ENCODE measurements around the gene THADA. TPM values are rescaled to one million over a fixed set of nuclear protein-coding genes. Genes with fewer than 3 reads are reported as not detected.
"Not testable (repeated sequence)": the region's sequence is repeated elsewhere in the genome, so short reads cannot be mapped to it uniquely, and the experiment has no call there.

THADA gene
- total and polyA plus RNA-seq, 8 donors = 9.4 to 25.1 (median 18.2) TPM

DNA sequence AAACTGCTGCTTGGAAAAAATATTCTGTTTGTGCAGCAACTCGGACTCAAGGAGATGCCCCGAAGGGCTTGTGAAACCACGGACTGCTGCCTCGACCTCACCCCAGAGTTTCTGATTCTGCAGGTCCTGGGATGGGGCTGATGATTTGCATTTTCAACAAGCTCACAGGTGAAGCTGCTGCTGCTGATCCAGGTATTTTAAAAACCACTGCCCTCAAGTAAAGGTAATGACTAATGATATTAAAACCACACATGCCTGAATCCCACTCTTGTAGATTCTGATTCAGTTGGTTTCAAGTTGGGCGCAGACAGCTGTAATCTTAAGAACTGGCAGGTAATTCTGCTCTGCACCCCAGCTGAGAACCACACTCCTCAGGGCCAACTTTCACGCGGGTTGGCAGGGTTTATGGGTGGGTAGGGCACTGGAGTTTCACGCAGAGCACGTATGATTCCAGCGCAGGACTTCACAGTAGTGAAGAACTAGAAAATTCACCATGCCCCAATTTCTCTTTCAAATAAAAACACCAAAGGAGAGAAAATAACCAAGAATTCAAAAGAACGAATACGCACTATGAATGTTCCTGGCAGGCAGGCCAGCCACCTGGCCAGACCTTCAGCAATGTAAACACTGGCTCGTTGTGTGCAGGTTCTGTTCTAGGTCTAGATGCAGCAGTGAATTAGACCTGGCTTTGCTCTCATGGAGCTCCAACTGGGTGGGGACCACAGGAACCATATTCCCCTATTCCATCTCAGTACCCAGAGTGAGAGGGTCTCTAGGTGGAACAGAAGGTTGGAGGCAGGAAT is 294.9 kb downstream of the THADA start:
- Histone ChIP-seq H3K4me3 (no peak overlapping the region), H3K27me3 (no peaks in the 10 kb centered on the region), H3K9me3 (no peaks in the 10 kb centered on the region), H3K4me1 (peaks cover 17 to 34% (median 24%) of the 10 kb centered on the region in 3 donors), H3K36me3 (no peaks in the 10 kb centered on the region), H3K27ac (peak overlapping the region; percentile 26 to 78 (median 66))
- DNase-seq = peak in 5 of 6 donors; percentile 53 to 66 (median 60)
- no peak for FAIRE-seq
- TF ChIP-seq, protein P1, sequence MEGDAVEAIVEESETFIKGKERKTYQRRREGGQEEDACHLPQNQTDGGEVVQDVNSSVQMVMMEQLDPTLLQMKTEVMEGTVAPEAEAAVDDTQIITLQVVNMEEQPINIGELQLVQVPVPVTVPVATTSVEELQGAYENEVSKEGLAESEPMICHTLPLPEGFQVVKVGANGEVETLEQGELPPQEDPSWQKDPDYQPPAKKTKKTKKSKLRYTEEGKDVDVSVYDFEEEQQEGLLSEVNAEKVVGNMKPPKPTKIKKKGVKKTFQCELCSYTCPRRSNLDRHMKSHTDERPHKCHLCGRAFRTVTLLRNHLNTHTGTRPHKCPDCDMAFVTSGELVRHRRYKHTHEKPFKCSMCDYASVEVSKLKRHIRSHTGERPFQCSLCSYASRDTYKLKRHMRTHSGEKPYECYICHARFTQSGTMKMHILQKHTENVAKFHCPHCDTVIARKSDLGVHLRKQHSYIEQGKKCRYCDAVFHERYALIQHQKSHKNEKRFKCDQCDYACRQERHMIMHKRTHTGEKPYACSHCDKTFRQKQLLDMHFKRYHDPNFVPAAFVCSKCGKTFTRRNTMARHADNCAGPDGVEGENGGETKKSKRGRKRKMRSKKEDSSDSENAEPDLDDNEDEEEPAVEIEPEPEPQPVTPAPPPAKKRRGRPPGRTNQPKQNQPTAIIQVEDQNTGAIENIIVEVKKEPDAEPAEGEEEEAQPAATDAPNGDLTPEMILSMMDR (IDR thresholded peaks at IDR 0.05) = no peak
- WGBS, 2 donors = 30 to 32% methylated on average over 13 of the region's 13 CpGs
- peak; percentile 89 to 94 (median 91) for ATAC-seq
- intact Hi-C loops (cut with DNase I) = no loop called here

DNA sequence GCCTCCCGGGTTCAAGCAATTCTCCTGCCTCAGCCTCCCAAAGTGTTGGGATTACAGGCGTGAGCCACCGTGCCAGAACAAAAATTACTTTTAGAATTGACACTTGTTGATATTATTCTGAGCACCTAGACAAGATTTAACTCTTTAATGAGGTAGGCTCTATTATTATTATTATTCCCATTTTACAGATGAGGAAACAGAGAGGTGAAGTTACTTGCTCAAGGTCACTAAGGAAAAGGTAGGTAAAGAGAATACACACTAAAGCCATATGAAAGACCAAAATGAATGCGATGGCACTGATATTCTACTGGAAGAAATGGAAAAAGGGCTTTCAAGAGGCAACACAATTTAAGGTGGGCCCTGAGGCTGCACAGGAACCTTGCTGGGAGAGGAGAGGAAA is 295.6 kb downstream of the THADA start:
- TF ChIP-seq, protein P1 (IDR thresholded peaks at IDR 0.05) = no peak
- no peaks in the 10 kb centered on the region for H3K9me3 ChIP-seq
- DNase-seq (no peak), ATAC-seq (no peak), FAIRE-seq (no peak)
- 81 to 89% methylated on average over 4 of the region's 4 CpGs for WGBS, 2 donors
- H3K27me3 ChIP-seq = no peaks in the 10 kb centered on the region
- H3K4me3 ChIP-seq = no peak overlapping the region
- H3K36me3 ChIP-seq = no peaks in the 10 kb centered on the region
- H3K4me1 ChIP-seq = peaks cover 17 to 31% (median 21%) of the 10 kb centered on the region in 3 donors
- peak overlapping the region in 3 of 4 donors; percentile 62 to 78 (median 70) for H3K27ac ChIP-seq
- intact Hi-C loops (cut with DNase I) = no loop called here

- peaks cover 12 to 21% (median 16%) of the 10 kb centered on the region in 3 donors for H3K4me1 ChIP-seq
- ATAC-seq = no peak
- TF ChIP-seq, protein P1 (IDR thresholded peaks at IDR 0.05) = no peak
- no peak overlapping the region for H3K4me3 ChIP-seq
- FAIRE-seq = no peak
- intact Hi-C loops (cut with DNase I) = no loop called here
- H3K27ac ChIP-seq = no peak overlapping the region
- H3K27me3 ChIP-seq = no peaks in the 10 kb centered on the region
- H3K9me3 ChIP-seq = no peaks in the 10 kb centered on the region
- no peaks in the 10 kb centered on the region for H3K36me3 ChIP-seq
- DNase-seq = no peak
Observed at GRCh38 chr2:43298500-43298899, 297.3 kb downstream of the THADA start.

- H3K27ac ChIP-seq; H3K27me3 ChIP-seq; ATAC-seq; FAIRE-seq; intact Hi-C loops (cut with DNase I); H3K36me3 ChIP-seq; H3K4me3 ChIP-seq; H3K9me3 ChIP-seq: not testable (repeated sequence)
- peak in 1 of 6 donors; percentile 64 for DNase-seq
- peaks cover 12 to 25% (median 16%) of the 10 kb centered on the region in 3 donors for H3K4me1 ChIP-seq
- 92 to 99% methylated on average over 14 to 26 of the region's 36 CpGs for WGBS, 2 donors
Observed at GRCh38 chr2:43297740-43298139, 298.1 kb downstream of the THADA start.

GRCh38 chr2:43294973-43295603 is 300.8 kb downstream of the THADA start:
- no peak overlapping the region for H3K27ac ChIP-seq
- TF ChIP-seq, protein P1 (IDR thresholded peaks at IDR 0.05) = no peak
- H3K36me3 ChIP-seq = peaks cover 0 to 12% (median 0%) of the 10 kb centered on the region in 3 donors
- ATAC-seq (no peak), FAIRE-seq (no peak), DNase-seq (no peak)
- H3K27me3 ChIP-seq = no peaks in the 10 kb centered on the region
- 89% methylated on average over 5 of the region's 5 CpGs for WGBS, 2 donors
- no peaks in the 10 kb centered on the region for H3K9me3 ChIP-seq
- H3K4me1 ChIP-seq = peaks cover 0 to 5% (median 0%) of the 10 kb centered on the region in 3 donors
- intact Hi-C loops (cut with DNase I) = no loop called here
- no peak overlapping the region for H3K4me3 ChIP-seq

Data from pancreas (tissue), 10 donors.